ENCODE data around the gene SPATA6. TPM values are rescaled to one million over a fixed set of nuclear protein-coding genes. Genes with fewer than 3 reads are reported as not detected.

SPATA6 gene
- total and polyA plus RNA-seq, 4 donors, result 3.4 to 33.2 (median 14.8) TPM

DNA sequence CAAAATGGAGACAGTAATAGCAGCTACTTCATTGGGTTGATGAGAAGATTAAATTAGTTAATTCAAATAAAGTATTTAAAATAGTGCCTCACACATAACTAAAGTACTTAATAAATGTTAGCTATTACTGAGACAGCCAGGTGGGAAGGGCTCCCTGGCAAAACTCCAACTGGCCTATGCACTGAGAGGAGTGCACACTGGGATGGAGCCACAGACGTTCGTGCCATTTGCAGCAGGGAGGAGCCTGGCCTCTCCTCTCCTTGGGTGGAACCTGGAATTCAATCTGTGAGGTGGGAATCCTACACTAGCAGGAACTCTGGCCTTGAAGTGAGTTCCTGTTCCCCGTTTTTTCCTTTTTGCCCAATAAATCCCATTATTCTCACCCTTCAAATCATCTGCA lies 221.4 kb downstream of the SPATA6 start:
- Histone ChIP-seq H3K36me3 (ENCODE audit: control insufficient read depth in 1 of 2, insufficient read depth in 2 of 2, low read length in 1 of 2) (no peaks in the 10 kb centered on the region), H3K4me1 (ENCODE audit: control insufficient read depth in 1 of 2, insufficient read depth in 2 of 2, low read length in 2 of 2) (peaks cover 0 to 2% of the 10 kb centered on the region in 2 donors), H3K4me3 (ENCODE audit: low read length in 2 of 2) (no peak overlapping the region), H3K27me3 (ENCODE audit: control insufficient read depth in 1 of 2, insufficient read depth in 2 of 2, low read length in 1 of 2) (no peaks in the 10 kb centered on the region), H3K9me3 (ENCODE audit: control insufficient read depth, low read length) (no peaks in the 10 kb centered on the region), H3K27ac (ENCODE audit: low read depth in 1 of 2, low read length in 2 of 2) (no peak overlapping the region)
- WGBS, 2 donors, result 61 to 63% methylated on average over 3 of the region's 3 CpGs
- ATAC-seq (ENCODE audit: low FRiP score) (no peak), DNase-seq (no peak)
- intact Hi-C loops (cut with DNase I), result no loop called here

GRCh38 chr1:48249868-48250267 lies 222.1 kb downstream of the SPATA6 start:
- no peak for DNase-seq
- H3K4me1 ChIP-seq (ENCODE audit: control insufficient read depth in 1 of 2, insufficient read depth in 2 of 2, low read length in 2 of 2), result peaks cover 0 to 2% of the 10 kb centered on the region in 2 donors
- no peak overlapping the region for H3K27ac ChIP-seq (ENCODE audit: low read depth in 1 of 2, low read length in 2 of 2)
- intact Hi-C loops (cut with DNase I), result no loop called here
- ATAC-seq (ENCODE audit: low FRiP score), result no peak
- WGBS, 2 donors, result 95 to 96% methylated on average over 3 of the region's 3 CpGs
- H3K36me3 ChIP-seq (ENCODE audit: control insufficient read depth in 1 of 2, insufficient read depth in 2 of 2, low read length in 1 of 2), result no peaks in the 10 kb centered on the region
- H3K9me3 ChIP-seq (ENCODE audit: control insufficient read depth, low read length), result no peaks in the 10 kb centered on the region
- H3K27me3 ChIP-seq (ENCODE audit: control insufficient read depth in 1 of 2, insufficient read depth in 2 of 2, low read length in 1 of 2), result no peaks in the 10 kb centered on the region
- H3K4me3 ChIP-seq (ENCODE audit: low read length in 2 of 2), result no peak overlapping the region

DNA sequence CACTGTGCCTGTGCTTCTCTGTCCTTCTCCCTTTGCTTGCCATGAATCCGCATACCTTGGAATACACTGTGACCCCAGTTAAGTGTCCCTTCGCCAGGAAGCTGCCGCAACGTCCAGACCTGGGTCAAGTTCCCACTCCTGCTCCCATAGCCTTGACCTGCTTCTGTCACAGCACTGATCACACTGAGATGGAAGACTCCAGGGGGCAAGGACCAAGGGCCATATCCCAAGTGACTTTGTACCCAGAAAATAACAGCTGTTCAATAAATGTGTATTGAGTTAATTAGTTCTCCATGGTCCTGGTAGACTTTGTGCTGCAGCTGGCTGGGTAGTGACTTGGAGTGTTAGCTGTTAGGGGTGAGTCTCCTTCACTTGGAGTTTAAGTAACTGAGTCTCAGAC lies 223.6 kb downstream of the SPATA6 start:
- intact Hi-C loops (cut with DNase I), result no loop called here
- DNase-seq, result no peak
- Histone ChIP-seq H3K4me3 (ENCODE audit: low read length in 2 of 2) (no peak overlapping the region), H3K4me1 (ENCODE audit: control insufficient read depth in 1 of 2, insufficient read depth in 2 of 2, low read length in 2 of 2) (no peaks in the 10 kb centered on the region), H3K27ac (ENCODE audit: low read depth in 1 of 2, low read length in 2 of 2) (no peak overlapping the region), H3K27me3 (ENCODE audit: control insufficient read depth in 1 of 2, insufficient read depth in 2 of 2, low read length in 1 of 2) (no peaks in the 10 kb centered on the region), H3K9me3 (ENCODE audit: control insufficient read depth, low read length) (no peaks in the 10 kb centered on the region), H3K36me3 (ENCODE audit: control insufficient read depth in 1 of 2, insufficient read depth in 2 of 2, low read length in 1 of 2) (no peaks in the 10 kb centered on the region)
- ATAC-seq (ENCODE audit: low FRiP score), result no peak
- 96 to 98% methylated on average over 4 of the region's 4 CpGs for WGBS, 2 donors

DNA sequence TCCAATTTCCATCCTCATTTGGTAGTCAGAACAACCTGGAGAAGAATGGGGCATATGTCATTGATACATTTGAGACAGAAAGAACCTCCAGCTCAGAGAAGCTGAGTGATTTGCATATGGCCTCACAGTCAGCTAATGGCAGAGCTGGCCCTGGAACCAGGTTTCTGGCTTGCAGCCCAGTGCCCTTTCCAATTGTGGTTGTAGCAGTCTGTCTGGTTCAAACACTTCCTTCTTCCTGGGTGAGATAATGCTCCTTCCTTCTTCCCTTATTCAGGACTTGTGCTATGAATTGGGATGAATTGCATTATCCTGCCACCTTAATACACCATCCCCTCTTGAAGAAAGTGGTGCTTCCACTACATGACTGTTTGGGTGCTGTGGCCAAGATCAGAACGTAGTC lies 225.3 kb downstream of the SPATA6 start:
- ATAC-seq (ENCODE audit: low FRiP score) (no peak), DNase-seq (peak in 1 of 2 donors; percentile 72)
- H3K27ac ChIP-seq (ENCODE audit: low read depth in 1 of 2, low read length in 2 of 2), result no peak overlapping the region
- intact Hi-C loops (cut with DNase I), result no loop called here
- H3K4me3 ChIP-seq (ENCODE audit: low read length in 2 of 2), result no peak overlapping the region
- no peaks in the 10 kb centered on the region for H3K4me1 ChIP-seq (ENCODE audit: control insufficient read depth in 1 of 2, insufficient read depth in 2 of 2, low read length in 2 of 2)
- no peaks in the 10 kb centered on the region for H3K27me3 ChIP-seq (ENCODE audit: control insufficient read depth in 1 of 2, insufficient read depth in 2 of 2, low read length in 1 of 2)
- no peaks in the 10 kb centered on the region for H3K36me3 ChIP-seq (ENCODE audit: control insufficient read depth in 1 of 2, insufficient read depth in 2 of 2, low read length in 1 of 2)
- H3K9me3 ChIP-seq (ENCODE audit: control insufficient read depth, low read length), result no peaks in the 10 kb centered on the region
- WGBS, 2 donors, result 59 to 77% methylated on average over 1 of the region's 1 CpG

Other genes starting within 250 kb of the SPATA6 start
- gene SLC5A9, start 249.5 kb downstream of the SPATA6 start, total RNA-seq, result under 1 TPM; 0.51 to 0.84 TPM
- 1 to 10 TPM; 1.4 to 3.5 TPM for gene SLC5A9, start 249.5 kb downstream of the SPATA6 start, polyA plus RNA-seq